K562 (cell line): Measurements from ENCODE around the gene TUBG2. TPM values are rescaled to one million over a fixed set of nuclear protein-coding genes. Genes with fewer than 3 reads are reported as not detected.

Experiments used
- ATF3 ChIP-seq, 2 experiments: fragments of 450-650 bp in 1 of 2; sonication (generic) in 1 of 2; formaldehyde crosslinking in 1 of 2; IDR thresholded peaks in 1 of 2; conservative IDR thresholded peaks in 1 of 2; 2 replicates each; pipeline versions ENCODE4 v1.6.1 to v1.8.1; 2016 to 2023; ENCODE audit warnings: mild to moderate bottlenecking in 2 of 2, moderate library complexity in 2 of 2, inconsistent platforms in 1 of 2, missing genetic modification reagents in 1 of 2
- ATF7 ChIP-seq: fragments of 450-650 bp; IDR thresholded peaks from 2 replicates; pipeline ENCODE4 v1.7.1; 2014; ENCODE audit warnings: mild to moderate bottlenecking, moderate library complexity
- BRD4 ChIP-seq: fragments of 200-600 bp; sonication (generic); IDR thresholded peaks from 2 replicates; pipeline ENCODE4 v1.6.1; 2017; ENCODE audit warnings: inconsistent platforms
- E2F6 ChIP-seq, 2 experiments: IDR thresholded peaks; 2 replicates each; pipeline ENCODE4 v1.6.1; 2011; ENCODE audit warnings: borderline replicate concordance in 1 of 2, control low read depth in 1 of 2, low read depth in 1 of 2, low read length in 1 of 2, mild to moderate bottlenecking in 1 of 2, mixed read lengths in 1 of 2, moderate library complexity in 1 of 2; ENCODE audit not compliant: insufficient read depth in 1 of 2, insufficient read length in 1 of 2, poor library complexity in 1 of 2, severe bottlenecking in 1 of 2; ENCODE audit errors: extremely low read depth in 1 of 2
- ETS2 ChIP-seq: IDR thresholded peaks from 2 replicates; pipeline ENCODE4 v1.6.1; 2016; ENCODE audit warnings: borderline replicate concordance, missing genetic modification characterization, mild to moderate bottlenecking, moderate library complexity, missing compliant biosample characterization; ENCODE audit not compliant: poor library complexity, severe bottlenecking
- HMBOX1 ChIP-seq: sonication (generic); IDR thresholded peaks from 2 replicates; pipeline ENCODE4 v1.6.1; 2016
- KAT8 ChIP-seq: fragments of 450-650 bp; IDR thresholded peaks from 2 replicates; pipeline ENCODE4 v1.6.1; 2016; ENCODE audit warnings: low read depth, mild to moderate bottlenecking
- MAFF ChIP-seq: IDR thresholded peaks from 2 replicates; pipeline ENCODE4 v1.6.1; 2012; ENCODE audit warnings: low read length, improper control_type of control experiment
- MAFG ChIP-seq: fragments of 450-650 bp; conservative IDR thresholded peaks from 2 replicates; pipeline ENCODE4 v1.6.1; 2016; ENCODE audit warnings: missing genetic modification characterization, missing compliant biosample characterization
- MBD2 ChIP-seq: sonication (generic); IDR thresholded peaks from 2 replicates; pipeline ENCODE4 v1.6.1; 2016; ENCODE audit warnings: low read depth, borderline replicate concordance
- NR2C2 ChIP-seq, 2 experiments: fragments of 200-800 bp in 1 of 2; sonication (Bioruptor generic) in 1 of 2; sonication (generic) in 1 of 2; formaldehyde crosslinking in 1 of 2; IDR thresholded peaks; 2 replicates each; pipeline versions ENCODE4 v1.6.1 to v1.8.0; 2016 to 2022; ENCODE audit warnings: mild to moderate bottlenecking in 1 of 2, missing compliant biosample characterization in 1 of 2, missing genetic modification characterization in 1 of 2, missing genetic modification reagents in 1 of 2
- POLR2B ChIP-seq: fragments of 450-650 bp; IDR thresholded peaks from 2 replicates; pipeline ENCODE4 v1.6.1; 2018; ENCODE audit warnings: low read depth; ENCODE audit not compliant: partially characterized antibody
- PREB ChIP-seq: sonication (generic); formaldehyde crosslinking; IDR thresholded peaks from 2 replicates; pipeline ENCODE4 v1.8.1; 2023; ENCODE audit warnings: mild to moderate bottlenecking, missing genetic modification reagents
- SIX5 ChIP-seq, 2 experiments: IDR thresholded peaks; 2 replicates each; pipeline ENCODE4 v1.6.1; 2011; ENCODE audit warnings: low read length in 2 of 2, borderline replicate concordance in 1 of 2, low read depth in 1 of 2, mild to moderate bottlenecking in 1 of 2, moderate library complexity in 1 of 2; ENCODE audit not compliant: insufficient read depth in 1 of 2
- ZBTB11 ChIP-seq, 3 experiments: fragments of 200-800 bp in 1 of 3; fragments of 250-450 bp in 1 of 3; fragments of 450-650 bp in 1 of 3; sonication (Bioruptor Pico) in 1 of 3; sonication (Bioruptor generic) in 1 of 3; formaldehyde crosslinking in 1 of 3; IDR thresholded peaks; 2 replicates each; pipeline versions ENCODE4 v1.6.1 to v1.8.0; 2016 to 2022; ENCODE audit warnings: mild to moderate bottlenecking in 2 of 3, missing genetic modification characterization in 2 of 3, missing compliant biosample characterization in 1 of 3, moderate library complexity in 1 of 3
- ZNF277 ChIP-seq: fragments of 250-450 bp; sonication (Bioruptor Pico); IDR thresholded peaks from 2 replicates; pipeline ENCODE4 v1.8.0; 2022; ENCODE audit warnings: inconsistent platforms, mild to moderate bottlenecking, moderate library complexity, borderline replicate concordance
- polyA plus RNA-seq, 8 experiments: library from polyadenylated mRNA; depleted of rRNA in 4 of 8; stranded (reverse) in 5 of 8; unstranded in 3 of 8; fragments of >200 nt; fragmentation: Nextera tagmentation in 2 of 8; fragmentation: Illumina TruSeq in 1 of 8; extraction: Ambion mirVana in 2 of 8; extraction: Trizol in 1 of 8; gene quantifications; 2 replicates each; pipeline versions ENCODE4 v1.2.1 to v1.2.3, GENCODE V29; 2011 to 2014; ENCODE audit warnings: inconsistent platforms in 1 of 8, missing spikeins in 1 of 8
- total RNA-seq, 7 experiments: library from RNA; depleted of rRNA in 6 of 7; stranded (reverse); fragments of >200 nt in 6 of 7; fragmentation: Illumina TruSeq in 2 of 7; extraction: Trizol in 2 of 7; gene quantifications; 2 replicates each; pipeline versions ENCODE4 v1.2.1 to v1.2.3, GENCODE V29; 2011 to 2021; ENCODE audit warnings: low replicate concordance in 1 of 7

Gene TUBG2
- total and polyA plus RNA-seq, 9 of the 15 experiments (the other 6 are each of a cell fraction or from before 2014, with no cell fraction given) = 0.09 to 0.80 (median 0.24) TPM; not detected in 2

- TF ChIP-seq ZNF277 (no peak), MAFF (no peak), BRD4 (no peak), ATF3 (IDR thresholded peaks at IDR 0.05) (peak; percentile 44; the same call in 1 of the 2 replicates), ATF3 (CRISPR knock-in tag; conservative IDR thresholded peaks at IDR 0.05) (no peak), MBD2 (no peak; the same call in 1 of the 2 replicates), NR2C2 (CRISPR knock-in tag; IDR thresholded peaks at IDR 0.05) (no peak), NR2C2 (tag; IDR thresholded peaks at IDR 0.05) (no peak), PREB (CRISPR knock-in tag) (no peak), ZBTB11 (CRISPR knock-in tag; IDR thresholded peaks at IDR 0.05) (no peak), E2F6 (IDR thresholded peaks at IDR 0.05; ENCODE audit: borderline replicate concordance in 1 of 2, extremely low read depth in 1 of 2, insufficient read depth in 1 of 2, insufficient read length in 1 of 2, low read depth in 1 of 2, low read length in 1 of 2, poor library complexity in 1 of 2, severe bottlenecking in 1 of 2) (no peak), ETS2 (tag) (no peak), ATF7 (no peak), POLR2B (no peak), MAFG (tag) (no peak), KAT8 (no peak), HMBOX1 (peak; percentile 38; the same call in 1 of the 2 replicates), SIX5 (IDR thresholded peaks at IDR 0.05; ENCODE audit: borderline replicate concordance in 1 of 2, insufficient read depth in 1 of 2, low read depth in 1 of 2, low read length in 2 of 2) (no peak)
These were observed 29.6 kb upstream of the TUBG2 start (continued) for GRCh38 chr17:42629411-42630009.
